CD14-positive monocyte (primary cell): Measurements from ENCODE around the gene KAT2B. TPM values are rescaled to one million over a fixed set of nuclear protein-coding genes. Genes with fewer than 3 reads are reported as not detected.

Source experiments
- DNase-seq, 3 donors: peaks; one replicate each; pipeline ENCODE4 v3.0.0-alpha.2; 2011 to 2022
- H2AFZ ChIP-seq: 2 replicates; pipeline ENCODE4 v1.6.0; 2012; ENCODE audit warnings: mild to moderate bottlenecking, low read depth, low read length, inconsistent platforms; ENCODE audit not compliant: insufficient read depth, poor library complexity, severe bottlenecking
- H3K27ac ChIP-seq, 2 donors: 1 replicate in 1 of 2; 2 replicates in 1 of 2; pipeline ENCODE4 v1.5.1; 2012 to 2013; ENCODE audit warnings: low read length in 2 of 2, control low read depth in 1 of 2, inconsistent platforms in 1 of 2, low read depth in 1 of 2, mild to moderate bottlenecking in 1 of 2
- H3K27me3 ChIP-seq, 2 donors: one replicate each; pipeline versions ENCODE4 v1.6.0 to v1.6.1; 2011 to 2013; ENCODE audit warnings: low read length in 2 of 2; ENCODE audit not compliant: control insufficient read depth in 2 of 2, insufficient read depth in 2 of 2
- H3K36me3 ChIP-seq, 2 donors: replicated peaks in 1 of 2; 1 replicate in 1 of 2; 2 replicates in 1 of 2; pipeline versions ENCODE4 v1.5.1 to v1.6.1; 2012 to 2013; ENCODE audit warnings: low read length in 2 of 2, control low read depth in 1 of 2, inconsistent platforms in 1 of 2, mild to moderate bottlenecking in 1 of 2; ENCODE audit not compliant: insufficient read depth in 2 of 2, control insufficient read depth in 1 of 2
- H3K4me1 ChIP-seq, 2 donors: 1 replicate in 1 of 2; 2 replicates in 1 of 2; pipeline versions ENCODE4 v1.5.1 to v1.6.1; 2012 to 2013; ENCODE audit warnings: low read length in 2 of 2, control low read depth in 1 of 2, inconsistent platforms in 1 of 2, mild to moderate bottlenecking in 1 of 2, moderate library complexity in 1 of 2; ENCODE audit not compliant: insufficient read depth in 2 of 2, control insufficient read depth in 1 of 2
- H3K4me2 ChIP-seq: replicated peaks from 2 replicates; pipeline ENCODE3; 2012; ENCODE audit warnings: low read length, moderate library complexity, mild to moderate bottlenecking; ENCODE audit not compliant: poor library complexity, severe bottlenecking; ENCODE audit errors: extremely low read depth
- H3K4me3 ChIP-seq, 3 experiments: fragments of 200-600 bp in 1 of 3; sonication (generic) in 1 of 3; replicated peaks in 1 of 3; 1 replicate in 2 of 3; 2 replicates in 1 of 3; pipeline ENCODE4 v1.5.1; 2011 to 2013; ENCODE audit warnings: low read length in 3 of 3, mild to moderate bottlenecking in 3 of 3, control low read depth in 2 of 3, low read depth in 2 of 3, inconsistent platforms in 1 of 3, moderate library complexity in 1 of 3
- H3K79me2 ChIP-seq: 2 replicates; pipeline ENCODE4 v1.6.0; 2012; ENCODE audit warnings: mild to moderate bottlenecking, control low read depth, inconsistent platforms, low read length, moderate library complexity; ENCODE audit not compliant: insufficient read depth
- H3K9ac ChIP-seq: 2 replicates; pipeline ENCODE4 v1.6.0; 2017; ENCODE audit warnings: low read length, mild to moderate bottlenecking; ENCODE audit not compliant: insufficient read depth, poor library complexity, severe bottlenecking
- H3K9me3 ChIP-seq, 2 donors: replicated peaks in 1 of 2; 1 replicate in 1 of 2; 2 replicates in 1 of 2; pipeline versions ENCODE4 v1.5.1 to v1.6.1; 2012 to 2013; ENCODE audit warnings: low read length in 2 of 2, control low read depth in 1 of 2; ENCODE audit not compliant: control insufficient read depth in 1 of 2, insufficient read depth in 1 of 2
- H4K20me1 ChIP-seq: 2 replicates; pipeline ENCODE4 v1.6.0; 2012; ENCODE audit warnings: mild to moderate bottlenecking, low read length, control low read depth, moderate library complexity; ENCODE audit not compliant: insufficient read depth
- H3K27ac Mint-ChIP-seq, 7 donors: one replicate each; pipeline ENCODE4 v1.8.0; 2020; ENCODE audit warnings: mild to moderate bottlenecking in 7 of 7, mixed read lengths in 7 of 7, moderate library complexity in 6 of 7, inconsistent platforms in 2 of 7
- H3K27me3 Mint-ChIP-seq, 3 donors: one replicate each; pipeline ENCODE4 v1.8.0; 2021 to 2022; ENCODE audit warnings: low read depth in 3 of 3, mild to moderate bottlenecking in 3 of 3, mixed read lengths in 3 of 3, moderate library complexity in 3 of 3, inconsistent platforms in 1 of 3
- H3K36me3 Mint-ChIP-seq, 2 donors: one replicate each; pipeline ENCODE4 v1.8.0; 2020; ENCODE audit warnings: mixed read lengths in 2 of 2, inconsistent platforms in 1 of 2, mild to moderate bottlenecking in 1 of 2
- H3K4me1 Mint-ChIP-seq: one replicate; pipeline ENCODE4 v1.8.0; 2020; ENCODE audit warnings: mild to moderate bottlenecking, mixed read lengths
- H3K4me3 Mint-ChIP-seq, 2 donors: one replicate each; pipeline ENCODE4 v1.8.0; 2020; ENCODE audit warnings: mild to moderate bottlenecking in 2 of 2, mixed read lengths in 2 of 2, moderate library complexity in 1 of 2
- H3K9me3 Mint-ChIP-seq, 7 donors: one replicate each; pipeline ENCODE4 v1.8.0; 2020 to 2022; ENCODE audit warnings: mixed read lengths in 7 of 7, mild to moderate bottlenecking in 6 of 7, moderate library complexity in 6 of 7, inconsistent platforms in 2 of 7
- WGBS: methylation state at CpG from one replicate; pipeline ENCODE4 v1.1.5; 2013; ENCODE audit warnings: missing lambda C conversion rate; ENCODE audit not compliant: insufficient coverage; 5-methylcytosine and 5-hydroxymethylcytosine counted together
- intact Hi-C, 2 donors: fragments of 100-400 bp; cut with micrococcal nuclease; formaldehyde crosslinking; loops; one replicate each; pipeline versions ENCODE4 v1.15.0 to v1.15.1; 2023
- polyA plus RNA-seq, 3 donors: library from polyadenylated mRNA; depleted of rRNA in 1 of 3; unstranded in 2 of 3; stranded (reverse) in 1 of 3; fragments of 300-500 nt in 2 of 3; fragments of >200 nt in 1 of 3; fragmentation: Illumina TruSeq in 2 of 3; gene quantifications; 1 replicate in 2 of 3; 2 replicates in 1 of 3; pipeline ENCODE4 v1.2.3, GENCODE V29; 2012 to 2021
- TF ChIP-seq, protein P1 (sequence below): fragments of 200-600 bp; IDR thresholded peaks from one replicate; pipeline ENCODE4 v1.8.0; 2022; ENCODE audit warnings: antibody characterized with exemption, mild to moderate bottlenecking

Gene KAT2B
- polyA plus RNA-seq, 3 donors = 2.7 to 14.6 (median 3.5) TPM

DNA sequence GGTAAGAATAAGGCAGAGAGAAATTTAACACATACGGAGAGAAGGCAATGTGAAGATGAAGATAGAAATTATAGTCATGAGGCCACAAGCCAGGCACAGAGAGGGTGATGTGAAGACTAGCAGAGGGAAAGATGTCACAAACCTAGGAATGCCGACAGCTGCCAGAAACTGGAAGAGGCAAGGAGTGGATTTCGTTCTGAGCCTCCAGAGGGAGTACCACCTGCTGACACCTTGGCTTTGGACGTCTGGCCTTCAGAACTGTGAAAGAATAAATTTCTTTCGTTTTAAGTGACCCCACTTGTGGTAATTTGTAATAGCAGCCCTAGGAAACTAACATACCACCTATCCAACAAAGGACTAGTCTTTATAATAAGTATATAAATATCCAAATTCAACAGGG is 150.7 kb downstream of the KAT2B start:
- Mint-ChIP-seq H3K36me3 (no peaks in the 10 kb centered on the region), H3K27me3 (peaks cover 0 to 3% (median 0%) of the 10 kb centered on the region in 3 donors), H3K4me1 (peaks cover 3% of the 10 kb centered on the region), H3K4me3 (no peak overlapping the region), H3K27ac (no peak overlapping the region), H3K9me3 (no peaks in the 10 kb centered on the region)
- H3K79me2 ChIP-seq = no peaks in the 10 kb centered on the region
- no peak overlapping the region for H3K4me2 ChIP-seq
- H3K4me1 ChIP-seq = peaks cover 6 to 7% of the 10 kb centered on the region in 2 donors
- H3K9ac ChIP-seq = no peak overlapping the region
- 94% methylated on average over 2 of the region's 5 CpGs for WGBS
- no peak overlapping the region for H2AFZ ChIP-seq
- no peak for DNase-seq
- H4K20me1 ChIP-seq = no peaks in the 10 kb centered on the region
- no peak overlapping the region for H3K4me3 ChIP-seq
- TF ChIP-seq, protein P1, sequence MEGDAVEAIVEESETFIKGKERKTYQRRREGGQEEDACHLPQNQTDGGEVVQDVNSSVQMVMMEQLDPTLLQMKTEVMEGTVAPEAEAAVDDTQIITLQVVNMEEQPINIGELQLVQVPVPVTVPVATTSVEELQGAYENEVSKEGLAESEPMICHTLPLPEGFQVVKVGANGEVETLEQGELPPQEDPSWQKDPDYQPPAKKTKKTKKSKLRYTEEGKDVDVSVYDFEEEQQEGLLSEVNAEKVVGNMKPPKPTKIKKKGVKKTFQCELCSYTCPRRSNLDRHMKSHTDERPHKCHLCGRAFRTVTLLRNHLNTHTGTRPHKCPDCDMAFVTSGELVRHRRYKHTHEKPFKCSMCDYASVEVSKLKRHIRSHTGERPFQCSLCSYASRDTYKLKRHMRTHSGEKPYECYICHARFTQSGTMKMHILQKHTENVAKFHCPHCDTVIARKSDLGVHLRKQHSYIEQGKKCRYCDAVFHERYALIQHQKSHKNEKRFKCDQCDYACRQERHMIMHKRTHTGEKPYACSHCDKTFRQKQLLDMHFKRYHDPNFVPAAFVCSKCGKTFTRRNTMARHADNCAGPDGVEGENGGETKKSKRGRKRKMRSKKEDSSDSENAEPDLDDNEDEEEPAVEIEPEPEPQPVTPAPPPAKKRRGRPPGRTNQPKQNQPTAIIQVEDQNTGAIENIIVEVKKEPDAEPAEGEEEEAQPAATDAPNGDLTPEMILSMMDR = no peak
- no peak overlapping the region for H3K27ac ChIP-seq
- H3K27me3 ChIP-seq = no peaks in the 10 kb centered on the region
- no peaks in the 10 kb centered on the region for H3K36me3 ChIP-seq
- no peaks in the 10 kb centered on the region for H3K9me3 ChIP-seq
- intact Hi-C loops = no loop called here

GRCh38 chr3:20194793-20195460 is 154.7 kb downstream of the KAT2B start:
- Histone ChIP-seq H3K79me2 (no peaks in the 10 kb centered on the region), H3K9me3 (no peaks in the 10 kb centered on the region), H4K20me1 (no peaks in the 10 kb centered on the region), H3K36me3 (no peaks in the 10 kb centered on the region), H3K4me3 (no peak overlapping the region), H3K4me2 (no peak overlapping the region), H2AFZ (no peak overlapping the region), H3K4me1 (no peaks in the 10 kb centered on the region), H3K27ac (no peak overlapping the region), H3K27me3 (no peaks in the 10 kb centered on the region), H3K9ac (no peak overlapping the region)
- 90% methylated on average over 4 of the region's 7 CpGs for WGBS
- Mint-ChIP-seq H3K27me3 (peaks cover 0 to 3% (median 1%) of the 10 kb centered on the region in 3 donors), H3K9me3 (peaks cover 0 to 2% (median 0%) of the 10 kb centered on the region in 7 donors), H3K4me1 (peaks cover 3% of the 10 kb centered on the region), H3K36me3 (no peaks in the 10 kb centered on the region), H3K4me3 (no peak overlapping the region), H3K27ac (peak overlapping the region in 1 of 7 donors; percentile 55)
- DNase-seq = no peak
- TF ChIP-seq, protein P1 = no peak
- intact Hi-C loops = no loop called here
